ENCODE results near the gene JARID2.
A peak's percentile ranks its signal among the peaks of the same experiment; 100 is the strongest.

Gene JARID2

DNA sequence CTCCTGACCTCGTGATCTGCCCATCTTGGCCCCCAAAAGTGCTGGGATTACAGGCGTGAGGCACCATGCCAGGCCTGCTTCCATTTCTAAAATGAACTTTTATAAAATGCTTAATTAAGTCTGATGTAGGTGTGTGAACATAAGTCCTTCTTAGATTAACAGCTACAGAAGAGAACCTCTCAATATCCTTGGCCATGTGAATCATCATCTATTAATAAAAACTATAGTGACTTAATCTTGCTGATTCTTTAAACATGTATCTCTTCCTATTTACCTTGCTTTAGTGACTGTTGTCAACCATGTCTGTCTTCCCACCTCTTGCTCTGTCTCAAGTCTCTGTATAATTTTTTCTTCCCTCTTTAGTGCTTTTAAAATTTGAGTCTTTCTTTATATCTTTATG, 127.1 kb downstream of the JARID2 start:
- no peak for FAIRE-seq

GRCh38 chr6:15374119-15374518, 128.2 kb downstream of the JARID2 start:
- FAIRE-seq, result no peak
- DNase-seq (ENCODE audit: low spot score), result no peak

More for the DNA sequence above, 127.1 kb downstream of the JARID2 start:
- no peak for DNase-seq (ENCODE audit: low spot score)

GRCh38 chr6:15375018-15375417, 129.1 kb downstream of the JARID2 start:
- DNase-seq (ENCODE audit: low spot score) (no peak), FAIRE-seq (no peak)

DNA sequence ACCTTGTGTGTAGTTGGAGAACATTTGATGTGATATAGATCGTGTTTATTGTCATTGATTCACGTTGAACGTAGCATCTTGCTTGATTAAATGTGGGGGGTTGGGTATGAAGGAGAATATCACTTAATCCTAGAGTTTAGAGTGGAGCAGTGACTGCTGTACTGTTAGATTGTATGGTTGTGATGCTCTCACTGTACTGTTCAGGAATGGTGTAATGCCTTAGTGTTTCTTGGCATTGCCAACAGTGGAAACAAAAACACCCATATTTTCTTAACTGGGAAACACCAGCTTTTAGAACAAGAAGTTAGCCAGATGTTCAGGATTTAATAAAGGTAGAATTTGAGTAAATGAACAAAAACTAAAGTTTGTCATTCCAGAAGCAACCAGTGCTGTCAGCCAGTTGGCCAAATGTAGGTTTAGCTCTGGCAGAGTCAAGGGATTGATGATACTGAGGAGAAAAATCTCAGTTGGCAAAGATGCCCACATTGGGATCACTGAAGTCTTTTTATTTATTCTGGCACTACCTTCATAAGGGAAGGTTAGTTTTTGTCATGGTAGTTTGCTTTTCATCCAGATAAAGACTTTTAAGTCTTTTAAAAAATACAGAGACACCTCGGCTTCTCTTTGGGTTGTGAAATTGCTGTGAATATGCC, 129.9 kb downstream of the JARID2 start:
- no peak for DNase-seq (ENCODE audit: low spot score)
- FAIRE-seq, result no peak

DNA sequence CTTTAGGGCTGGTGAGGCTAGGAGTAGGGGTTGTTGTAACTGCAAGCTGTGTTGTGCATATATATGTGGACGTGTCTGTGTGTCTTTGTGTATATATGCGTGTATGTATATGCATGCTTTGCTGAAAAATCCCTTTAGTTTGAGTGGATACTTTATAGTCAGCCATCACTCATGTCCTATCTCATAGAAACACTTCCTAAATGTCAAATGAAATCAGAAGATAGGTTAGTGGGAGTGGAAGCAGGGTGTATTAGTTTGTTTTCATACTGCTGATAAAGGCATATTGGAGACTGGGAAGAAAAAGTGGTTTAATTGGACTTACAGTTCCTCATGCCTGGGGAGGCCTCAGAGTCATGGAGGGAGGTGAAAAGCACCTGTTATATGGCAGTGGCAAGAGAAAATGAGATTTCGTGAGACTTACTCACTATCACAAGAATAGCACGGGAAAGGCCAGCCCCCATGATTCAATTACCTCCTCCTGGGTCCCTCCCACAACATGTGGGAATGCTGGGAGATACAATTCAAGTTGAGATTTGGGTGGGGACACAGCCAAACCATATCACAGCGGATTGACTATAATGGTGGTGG, 131.1 kb downstream of the JARID2 start:
- FAIRE-seq, result no peak

DNA sequence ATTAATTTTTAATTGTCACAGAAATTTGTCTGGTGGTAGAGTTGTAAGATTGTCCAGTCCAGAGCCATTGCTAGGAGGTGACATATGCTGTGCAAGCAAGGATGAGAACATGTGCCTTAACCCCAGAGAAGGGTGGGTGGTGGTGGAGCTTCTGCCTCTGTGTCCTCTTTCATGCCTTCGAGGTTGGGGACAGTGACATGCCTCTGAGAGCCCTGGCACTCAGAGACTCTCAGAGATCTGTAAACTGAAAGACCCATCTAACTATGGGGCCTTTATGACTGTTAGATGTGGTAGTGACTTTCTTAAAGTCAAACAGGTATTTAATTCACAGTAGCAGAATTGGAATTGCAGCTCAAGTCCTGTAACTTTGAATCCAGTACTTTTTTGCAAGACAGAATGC, 132.4 kb downstream of the JARID2 start:
- DNase-seq (ENCODE audit: low spot score) (no peak), FAIRE-seq (no peak)

More for the DNA sequence above, 131.1 kb downstream of the JARID2 start:
- no peak for DNase-seq (ENCODE audit: low spot score)

GRCh38 chr6:15378866-15379265, 133.0 kb downstream of the JARID2 start:
- DNase-seq (ENCODE audit: low spot score) (no peak), FAIRE-seq (no peak)

- FAIRE-seq (no peak), DNase-seq (ENCODE audit: low spot score) (no peak)
Observed at GRCh38 chr6:15380351-15380750, 134.5 kb downstream of the JARID2 start.

DNA sequence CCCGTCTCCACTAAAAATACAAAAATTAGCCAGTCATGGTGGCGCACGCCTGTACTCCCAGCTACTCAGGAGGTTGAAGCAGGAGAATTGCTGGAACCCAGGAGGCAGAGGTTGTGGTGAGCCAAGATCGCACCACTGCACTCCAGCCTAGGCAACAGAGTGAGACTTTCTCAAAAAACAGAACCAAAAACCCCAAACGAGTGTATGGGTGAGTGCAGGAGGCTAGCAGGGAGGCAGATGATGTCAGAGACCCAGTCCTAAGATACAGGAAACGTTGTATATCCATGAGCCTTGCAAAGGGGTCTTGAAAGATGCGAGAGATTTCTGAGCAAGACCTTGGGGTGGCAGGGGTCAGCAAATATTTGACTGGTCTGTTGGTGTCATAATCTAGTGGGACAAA, 136.2 kb downstream of the JARID2 start:
- DNase-seq (ENCODE audit: low spot score) (no peak), FAIRE-seq (no peak)

DNA sequence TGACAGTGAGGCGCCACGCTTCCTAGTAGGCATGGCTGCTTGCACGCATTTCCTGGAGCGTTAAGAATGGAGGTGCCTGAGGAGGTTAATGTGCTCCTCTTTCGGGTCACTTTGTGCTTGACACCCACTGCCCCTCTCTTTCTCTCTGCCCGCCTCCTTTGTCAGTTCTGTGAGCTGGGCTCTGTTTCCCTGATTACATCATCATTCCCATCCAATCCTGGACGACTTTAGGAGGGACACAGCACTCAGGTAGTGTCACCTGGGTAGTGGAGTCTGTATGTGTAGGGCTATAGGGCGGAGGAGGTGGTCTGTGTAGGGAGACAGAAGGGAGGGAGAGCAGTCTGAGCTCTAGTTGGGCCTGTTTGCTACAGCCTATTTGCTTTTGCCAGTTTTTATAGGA, 136.8 kb downstream of the JARID2 start:
- DNase-seq (ENCODE audit: low spot score), result no peak
- FAIRE-seq, result no peak

- DNase-seq (ENCODE audit: low spot score) (no peak), FAIRE-seq (no peak)
Observed at GRCh38 chr6:15384901-15385300, 139.0 kb downstream of the JARID2 start.

- no peak for FAIRE-seq
- DNase-seq (ENCODE audit: low spot score), result no peak
Observed at GRCh38 chr6:15385521-15385920, 139.7 kb downstream of the JARID2 start.

GRCh38 chr6:15386110-15386755, 140.4 kb downstream of the JARID2 start:
- FAIRE-seq (no peak), DNase-seq (ENCODE audit: low spot score) (no peak)

DNA sequence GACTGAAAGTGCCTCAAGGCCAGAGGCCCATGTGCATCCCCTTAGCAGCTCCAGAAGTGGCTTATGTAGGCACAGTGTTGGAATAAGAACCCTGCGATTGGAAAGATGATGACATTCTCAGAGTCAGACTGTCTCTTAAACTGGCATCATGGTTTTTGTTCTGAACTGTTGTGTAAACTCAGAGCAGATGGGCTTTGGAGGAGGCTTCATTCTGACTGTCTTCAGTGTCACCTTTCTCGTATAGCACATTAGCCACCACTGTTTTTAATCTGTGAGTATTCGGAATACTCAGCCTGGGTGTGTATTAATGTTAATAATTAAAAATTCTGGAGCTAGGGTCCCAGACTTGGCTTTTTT, 140.9 kb downstream of the JARID2 start:
- FAIRE-seq, result no peak

DNA sequence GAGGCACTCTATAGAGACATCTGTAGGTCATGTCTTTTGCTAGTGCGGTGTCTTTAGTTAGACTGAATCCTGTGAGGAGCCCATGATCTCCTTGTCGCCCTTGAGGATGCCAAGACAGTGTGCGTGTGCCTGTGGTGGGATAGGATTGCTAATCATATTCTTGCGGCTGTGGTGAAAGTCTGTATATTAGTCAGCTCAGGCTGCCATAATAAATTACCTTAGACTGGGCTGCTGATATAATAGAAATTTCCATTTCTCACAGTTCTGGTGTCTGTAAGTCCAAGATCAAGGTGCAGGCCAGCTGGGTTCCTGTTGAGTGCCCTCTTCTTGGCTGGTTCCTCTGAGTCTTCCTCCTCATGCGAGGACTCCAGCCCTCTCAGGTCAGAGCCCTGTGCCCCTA, 141.2 kb downstream of the JARID2 start:
- DNase-seq (ENCODE audit: low spot score) (no peak), FAIRE-seq (no peak)

More for the DNA sequence above, 140.9 kb downstream of the JARID2 start:
- DNase-seq (ENCODE audit: low spot score), result no peak

- DNase-seq (ENCODE audit: low spot score), result no peak
- FAIRE-seq, result no peak
Observed at GRCh38 chr6:15389084-15389764, 143.4 kb downstream of the JARID2 start.

GRCh38 chr6:15389765-15390723, 144.2 kb downstream of the JARID2 start:
- DNase-seq (ENCODE audit: low spot score), result peak; percentile 38

DNA sequence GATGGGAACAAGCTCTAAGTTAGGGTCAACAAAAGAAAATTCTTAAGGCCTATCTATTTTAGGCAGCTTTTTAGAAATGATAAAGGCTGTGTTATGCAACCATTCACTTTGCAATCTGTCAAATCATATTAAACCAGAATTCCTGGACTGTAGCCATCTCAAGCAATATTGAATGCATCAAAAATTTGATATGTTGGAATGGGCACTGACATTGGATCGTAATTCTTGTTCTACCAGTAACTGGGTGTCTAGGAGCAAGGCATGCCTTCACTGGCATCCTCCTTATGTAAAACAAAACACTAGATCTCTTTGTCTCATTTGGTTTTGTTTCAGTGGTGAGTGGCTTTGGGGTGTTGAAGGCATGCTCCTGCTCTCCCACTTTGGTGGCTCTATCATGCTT, 145.6 kb downstream of the JARID2 start:
- DNase-seq (ENCODE audit: low spot score), result no peak
- no peak for FAIRE-seq

More at GRCh38 chr6:15389765-15390723, 144.2 kb downstream of the JARID2 start:
- FAIRE-seq, result no peak

DNA sequence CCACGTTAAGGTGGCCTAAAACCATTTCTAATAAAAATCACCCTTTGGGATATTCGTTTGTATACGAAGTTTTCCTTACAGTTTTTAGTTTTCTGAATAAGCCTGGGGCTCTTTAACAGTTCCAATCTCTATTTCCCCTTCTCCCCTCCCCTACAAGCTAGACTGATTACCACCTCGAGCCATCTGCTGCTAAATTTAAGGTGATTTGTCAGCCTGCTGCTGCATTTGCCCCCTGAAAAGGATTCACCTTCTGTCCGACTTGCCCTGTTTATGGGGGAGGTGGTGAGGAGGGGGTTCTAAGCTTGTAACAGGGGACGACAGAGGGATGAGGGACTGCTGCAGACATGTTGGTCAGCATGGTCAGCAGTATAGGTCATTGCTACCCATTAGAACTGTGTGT, 146.3 kb downstream of the JARID2 start:
- DNase-seq (ENCODE audit: low spot score) (no peak), FAIRE-seq (no peak)

DNA sequence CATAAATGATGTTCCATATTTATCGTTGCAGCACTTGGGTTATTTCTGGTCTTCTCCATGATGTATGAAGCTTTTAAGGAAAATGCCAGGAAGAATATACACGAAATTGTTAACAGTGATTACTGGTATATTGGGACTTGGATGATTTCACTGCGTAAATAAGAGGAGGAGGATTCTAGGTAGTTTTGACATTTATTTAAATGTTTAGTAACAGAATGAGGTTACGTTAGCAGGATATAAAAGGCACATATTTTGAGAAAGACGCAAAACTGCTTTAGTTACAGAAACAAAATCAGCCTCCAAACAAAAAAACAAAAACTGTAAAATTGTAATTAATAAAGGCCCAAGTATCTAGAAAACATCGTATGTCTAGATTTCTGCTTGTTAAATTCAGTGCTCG, 147.7 kb downstream of the JARID2 start:
- DNase-seq (ENCODE audit: low spot score) (no peak), FAIRE-seq (no peak)

DNA sequence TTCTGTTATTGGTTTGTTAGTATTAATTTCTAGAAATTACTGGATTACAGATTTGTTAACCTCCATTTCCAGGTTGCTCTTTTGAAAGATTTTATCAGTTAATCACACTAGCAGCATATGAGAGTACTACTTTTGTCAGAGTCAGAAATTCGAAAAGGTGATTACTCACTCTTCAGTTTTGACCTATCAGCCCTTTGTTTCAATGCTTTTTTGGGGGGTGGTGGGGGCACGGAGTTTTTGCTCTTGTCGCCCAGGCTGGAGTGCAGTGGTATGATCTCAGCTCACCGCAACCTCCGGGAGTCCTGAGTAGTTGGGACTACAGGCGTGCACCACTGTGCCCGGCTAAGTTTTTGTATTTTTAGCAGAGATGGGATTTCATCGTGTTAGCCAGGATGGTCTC, 149.2 kb downstream of the JARID2 start:
- DNase-seq (ENCODE audit: low spot score) (no peak), FAIRE-seq (no peak)

Measured in urothelium cell line (cell line).